Testis (tissue), 2 donors: Measurements from ENCODE around the gene LRG1.

Source experiments
- CTCF ChIP-seq, 3 experiments: fragments of 450-650 bp in 2 of 3; fragments of 200-600 bp in 1 of 3; sonication (generic) in 1 of 3; IDR thresholded peaks; one replicate each; pipeline ENCODE4 v1.5.1; 2016 to 2019; ENCODE audit warnings: antibody characterized with exemption in 3 of 3, mild to moderate bottlenecking in 2 of 3, moderate library complexity in 1 of 3
- POLR2A ChIP-seq: fragments of 450-650 bp; IDR thresholded peaks from one replicate; pipeline ENCODE4 v1.6.1; 2017; ENCODE audit warnings: antibody characterized with exemption, mild to moderate bottlenecking, moderate library complexity

GRCh38 chr19:4539169-4539692, 605 bp downstream of the LRG1 start:
- TF ChIP-seq CTCF (IDR thresholded peaks at IDR 0.05) = no peak
- TF ChIP-seq POLR2A = no peak
